BLaER1 (cell line): ENCODE measurements around the gene NFAM1.

Source experiments
- H3K27ac ChIP-seq: shearing (Covaris generic); formaldehyde crosslinking; 2 replicates; pipeline ENCODE4 v1.8.1; 2022
- H3K27me3 ChIP-seq: shearing (Covaris generic); formaldehyde crosslinking; 2 replicates; pipeline ENCODE4 v1.8.1; 2022
- H3K36me3 ChIP-seq: shearing (Covaris generic); formaldehyde crosslinking; 2 replicates; pipeline ENCODE4 v1.8.1; 2022
- H3K4me1 ChIP-seq: shearing (Covaris generic); formaldehyde crosslinking; 2 replicates; pipeline ENCODE4 v1.8.1; 2022
- H3K4me2 ChIP-seq: shearing (Covaris generic); formaldehyde crosslinking; 2 replicates; pipeline ENCODE4 v1.8.1; 2022
- H3K4me3 ChIP-seq: shearing (Covaris generic); formaldehyde crosslinking; 2 replicates; pipeline ENCODE4 v1.8.1; 2022
- H3K9ac ChIP-seq: shearing (Covaris generic); formaldehyde crosslinking; 2 replicates; pipeline ENCODE4 v1.8.1; 2022
- H3K9me3 ChIP-seq: shearing (Covaris generic); formaldehyde crosslinking; 2 replicates; pipeline ENCODE4 v1.8.1; 2022
- H4K20me1 ChIP-seq: shearing (Covaris generic); formaldehyde crosslinking; 2 replicates; pipeline ENCODE4 v1.8.1; 2022
- Cebpa-rat ChIP-seq: shearing (Covaris generic); IDR thresholded peaks from 2 replicates; pipeline ENCODE4 v1.8.1; 2022

Gene NFAM1

DNA sequence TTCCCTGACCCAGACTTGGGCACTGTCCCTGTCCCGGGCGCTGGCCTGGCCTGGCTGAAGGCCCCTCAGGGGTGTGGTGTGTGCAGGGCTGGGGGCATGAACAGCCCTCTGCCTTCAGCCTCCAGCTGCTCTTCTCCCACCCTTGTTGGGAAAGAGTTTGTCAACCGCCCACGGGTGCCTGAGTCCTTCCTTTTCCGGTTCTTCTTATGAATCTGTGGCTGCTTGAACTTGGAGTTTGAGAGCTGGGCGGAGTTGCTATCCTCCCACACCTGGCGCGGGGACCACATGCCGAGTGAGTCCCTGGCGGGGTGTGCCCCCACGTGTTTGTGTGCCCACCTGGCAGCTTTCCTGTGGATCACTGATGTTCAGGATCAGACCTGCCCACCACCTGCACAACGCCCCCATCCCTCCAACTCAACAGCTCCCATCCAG, 13.4 kb downstream of the NFAM1 start:
- no peaks in the 10 kb centered on the region for H3K9me3 ChIP-seq
- peak; percentile 37; the same call in 1 of the 2 replicates for TF ChIP-seq Cebpa-rat
- H3K9ac ChIP-seq: peak overlapping the region; percentile 30; the same call in 1 of the 2 replicates
- H3K27ac ChIP-seq: peak overlapping the region; percentile 71
- peak overlapping the region; percentile 3; the same call in 1 of the 2 replicates for H3K4me3 ChIP-seq
- H3K27me3 ChIP-seq: peaks cover 4% of the 10 kb centered on the region; the same call in 1 of the 2 replicates
- H3K36me3 ChIP-seq: no peaks in the 10 kb centered on the region
- H3K4me2 ChIP-seq: peak overlapping the region; percentile 84
- no peaks in the 10 kb centered on the region for H4K20me1 ChIP-seq
- H3K4me1 ChIP-seq: peaks cover 88% of the 10 kb centered on the region

DNA sequence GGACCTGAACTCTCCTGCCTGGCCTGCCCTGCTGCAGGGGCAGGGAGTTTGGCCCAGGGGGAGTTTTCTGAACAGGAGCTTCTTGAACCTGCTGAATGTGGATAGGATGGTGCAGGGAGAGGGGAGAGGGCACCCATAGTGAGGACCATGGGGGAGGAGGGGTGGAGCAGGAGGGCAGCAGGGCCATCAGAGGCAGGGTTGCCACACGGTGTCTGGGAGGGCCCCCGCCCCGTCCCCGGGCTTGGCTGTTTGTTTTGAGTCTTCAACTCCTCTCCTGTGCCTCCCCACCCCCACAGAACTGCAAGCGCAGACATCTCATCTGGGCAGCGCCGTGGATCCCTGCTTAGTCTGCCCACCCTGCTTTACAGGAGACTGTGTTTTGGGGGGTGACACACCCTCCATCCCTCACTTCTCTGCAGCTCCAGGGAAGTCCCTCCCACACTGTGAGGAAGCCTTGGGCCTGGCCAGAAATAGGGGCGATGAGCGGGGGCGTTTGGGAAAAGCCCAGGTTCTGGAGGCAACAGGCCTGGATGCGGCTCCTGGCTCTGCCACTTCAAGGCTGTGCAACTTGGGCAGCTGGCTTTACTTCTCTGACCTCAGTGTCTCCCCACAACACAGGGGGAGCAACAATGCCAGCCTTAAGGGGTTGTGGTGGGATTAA, 14.4 kb downstream of the NFAM1 start:
- H3K9me3 ChIP-seq: no peaks in the 10 kb centered on the region
- no peaks in the 10 kb centered on the region for H4K20me1 ChIP-seq
- TF ChIP-seq Cebpa-rat: no peak
- no peak overlapping the region for H3K4me3 ChIP-seq
- H3K4me1 ChIP-seq: peaks cover 91% of the 10 kb centered on the region
- H3K27me3 ChIP-seq: peaks cover 4% of the 10 kb centered on the region; the same call in 1 of the 2 replicates
- H3K9ac ChIP-seq: 0 out of 2 replicates have a peak overlapping the region, but pooled peaks have one; percentile 30
- peak overlapping the region; percentile 84 for H3K4me2 ChIP-seq
- H3K27ac ChIP-seq: peak overlapping the region; percentile 71
- H3K36me3 ChIP-seq: no peaks in the 10 kb centered on the region

DNA sequence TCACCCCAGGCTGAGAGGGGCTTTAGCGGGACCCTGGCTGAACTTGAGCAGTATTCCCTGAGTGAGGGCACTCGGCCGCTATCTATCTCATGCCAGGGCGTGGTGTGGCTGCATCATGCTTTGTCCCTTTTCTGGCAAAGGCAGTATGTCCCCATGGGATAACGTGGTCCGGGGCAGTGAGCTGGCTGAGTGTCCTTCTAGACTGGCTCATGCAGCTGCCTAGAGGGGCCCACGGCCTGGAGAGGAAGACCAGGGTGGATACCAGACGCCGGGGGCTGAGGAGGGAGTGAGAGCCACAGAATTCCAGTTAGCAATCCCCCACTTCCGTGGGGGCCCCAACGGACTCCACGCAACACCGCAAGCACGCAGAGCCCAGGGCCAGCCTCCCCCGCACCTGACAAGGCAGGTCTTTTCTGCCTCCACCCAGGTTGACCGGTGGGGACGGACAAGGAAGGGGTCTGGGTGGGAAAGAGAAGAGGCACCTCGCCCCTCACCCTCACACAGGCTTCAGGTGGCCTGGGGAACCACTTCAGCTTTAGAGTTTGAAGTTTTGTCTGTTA, 15.5 kb downstream of the NFAM1 start:
- TF ChIP-seq Cebpa-rat: no peak
- Histone ChIP-seq H3K36me3 (no peaks in the 10 kb centered on the region), H3K27me3 (peaks cover 4% of the 10 kb centered on the region; the same call in 1 of the 2 replicates), H3K4me2 (peak overlapping the region; percentile 84), H3K9me3 (no peaks in the 10 kb centered on the region), H4K20me1 (no peaks in the 10 kb centered on the region), H3K27ac (peak overlapping the region; percentile 71), H3K4me3 (no peak overlapping the region), H3K9ac (0 out of 2 replicates have a peak overlapping the region, but pooled peaks have one; percentile 40), H3K4me1 (peaks cover 84% of the 10 kb centered on the region)

DNA sequence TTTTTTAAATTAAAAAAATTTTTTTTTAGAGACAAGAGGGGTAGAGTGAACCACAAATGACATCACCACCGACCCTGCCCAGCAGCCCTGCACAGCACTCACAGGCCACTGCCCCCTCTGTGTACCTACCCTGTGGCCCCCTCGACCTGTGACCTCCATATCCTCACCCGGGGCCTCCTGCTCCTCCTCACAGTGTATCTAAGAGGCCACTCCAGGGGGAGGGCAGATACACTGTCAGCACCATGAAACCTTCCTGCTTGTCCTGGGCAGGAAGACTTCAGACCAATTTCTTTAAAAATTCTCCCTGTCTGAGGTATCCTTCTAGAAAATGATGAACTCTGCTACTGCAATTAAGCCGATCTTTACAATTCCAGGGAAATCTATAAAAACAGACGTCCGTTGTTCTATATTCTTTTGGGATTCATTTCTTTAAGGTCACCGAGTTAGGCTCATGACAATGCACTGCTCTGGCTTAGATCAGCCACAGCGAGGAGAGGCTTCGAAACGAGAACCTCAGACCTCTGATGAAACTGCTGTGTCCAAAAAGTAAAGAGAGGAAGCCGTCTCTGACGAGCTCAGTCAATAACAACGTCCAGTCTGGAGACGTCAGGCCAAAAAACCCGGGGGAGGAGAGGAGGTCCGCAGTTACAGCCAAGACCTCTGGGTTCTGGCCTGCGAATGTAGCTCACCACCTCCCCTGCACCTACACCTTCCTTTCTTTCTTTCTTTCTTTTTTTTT, 17.5 kb downstream of the NFAM1 start:
- no peaks in the 10 kb centered on the region for H3K9me3 ChIP-seq
- H3K36me3 ChIP-seq: no peaks in the 10 kb centered on the region
- H3K27ac ChIP-seq: no peak overlapping the region
- H3K9ac ChIP-seq: no peak overlapping the region
- H3K4me2 ChIP-seq: peak overlapping the region; percentile 84
- TF ChIP-seq Cebpa-rat: no peak
- H3K4me1 ChIP-seq: peaks cover 65% of the 10 kb centered on the region
- peaks cover 4% of the 10 kb centered on the region; the same call in 1 of the 2 replicates for H3K27me3 ChIP-seq
- no peak overlapping the region for H3K4me3 ChIP-seq
- H4K20me1 ChIP-seq: no peaks in the 10 kb centered on the region

DNA sequence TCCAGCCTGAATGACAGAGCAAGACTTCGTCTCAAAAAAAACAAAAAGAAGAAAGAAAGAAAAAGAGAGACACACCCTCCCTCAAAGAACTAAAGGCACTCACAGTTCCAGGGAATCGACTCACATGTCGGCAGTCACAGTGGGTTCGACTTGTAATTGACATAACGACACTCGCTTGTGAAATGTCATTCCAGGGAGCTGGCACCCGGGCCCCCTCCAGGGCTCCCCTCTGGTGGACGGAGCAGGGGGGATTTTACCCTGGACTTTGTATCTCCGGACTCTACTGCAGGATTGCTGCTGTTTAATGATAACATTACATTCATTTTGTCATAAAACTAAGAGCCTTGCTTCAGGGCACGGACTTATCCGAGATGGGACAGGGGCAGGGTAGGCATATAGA, 18.2 kb downstream of the NFAM1 start:
- Histone ChIP-seq H3K4me3 (no peak overlapping the region), H3K4me2 (no peak overlapping the region), H3K36me3 (no peaks in the 10 kb centered on the region), H3K4me1 (peaks cover 64% of the 10 kb centered on the region), H3K27me3 (peaks cover 4% of the 10 kb centered on the region; the same call in 1 of the 2 replicates), H3K27ac (no peak overlapping the region), H3K9ac (no peak overlapping the region), H3K9me3 (no peaks in the 10 kb centered on the region), H4K20me1 (no peaks in the 10 kb centered on the region)
- no peak for TF ChIP-seq Cebpa-rat

DNA sequence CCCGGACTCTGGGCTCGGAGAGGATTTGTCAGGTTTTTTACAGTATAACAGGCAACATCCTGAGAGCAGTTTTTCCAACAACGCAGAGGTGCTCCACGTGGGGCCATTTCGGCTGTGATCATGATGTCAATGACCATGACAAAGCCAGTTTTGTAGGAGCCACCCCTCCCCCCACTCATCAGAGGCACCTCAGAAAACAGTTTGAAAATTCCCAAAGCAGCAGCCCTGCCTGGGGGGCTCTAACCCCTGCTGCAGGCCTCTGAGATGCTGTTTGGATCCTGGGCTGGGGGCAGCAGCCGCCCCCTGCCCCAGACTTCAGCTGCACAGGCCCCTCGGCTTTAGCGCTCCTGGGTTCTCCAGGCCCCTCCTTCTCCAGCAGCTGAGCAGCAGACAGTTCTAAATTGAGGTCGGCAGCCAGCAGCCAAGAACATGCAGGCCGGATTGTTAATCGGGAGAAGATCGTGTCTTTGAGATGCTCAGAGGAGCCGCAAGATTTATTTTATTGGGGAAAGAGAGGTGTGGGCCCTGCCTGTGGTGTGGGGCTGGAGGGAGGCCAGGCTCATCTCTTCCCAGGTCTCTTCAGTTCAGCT, 19.4 kb downstream of the NFAM1 start:
- H3K36me3 ChIP-seq: no peaks in the 10 kb centered on the region
- no peak overlapping the region; the same call in 1 of the 2 replicates for H3K4me2 ChIP-seq
- no peak overlapping the region for H3K9ac ChIP-seq
- TF ChIP-seq Cebpa-rat: no peak
- no peak overlapping the region for H3K27ac ChIP-seq
- H3K27me3 ChIP-seq: no peaks in the 10 kb centered on the region
- no peaks in the 10 kb centered on the region for H3K9me3 ChIP-seq
- H4K20me1 ChIP-seq: no peaks in the 10 kb centered on the region
- H3K4me1 ChIP-seq: peaks cover 61% of the 10 kb centered on the region
- no peak overlapping the region for H3K4me3 ChIP-seq

DNA sequence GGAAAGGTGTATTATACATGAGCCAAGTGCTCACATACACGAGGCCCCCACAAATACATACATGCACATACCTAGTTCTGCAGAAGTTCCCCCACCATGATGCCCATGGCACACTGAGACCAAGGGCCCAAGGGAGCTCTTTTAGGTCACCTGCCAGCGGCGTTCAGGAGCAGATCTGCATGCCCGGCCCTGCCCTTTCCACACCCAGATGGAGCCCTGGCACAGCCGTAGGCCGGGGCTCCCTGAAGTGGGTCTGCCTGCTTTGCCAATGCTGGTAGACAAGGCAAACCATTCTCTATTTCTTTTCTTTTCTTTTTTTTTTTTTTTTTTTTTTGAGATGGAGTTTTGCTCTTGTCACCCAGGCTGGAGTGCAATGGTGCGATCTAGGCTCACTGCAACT, 21.5 kb downstream of the NFAM1 start:
- H3K9me3 ChIP-seq: no peaks in the 10 kb centered on the region
- no peaks in the 10 kb centered on the region for H4K20me1 ChIP-seq
- no peaks in the 10 kb centered on the region for H3K36me3 ChIP-seq
- H3K27ac ChIP-seq: no peak overlapping the region
- H3K4me3 ChIP-seq: no peak overlapping the region
- no peak overlapping the region for H3K4me2 ChIP-seq
- TF ChIP-seq Cebpa-rat: no peak
- H3K27me3 ChIP-seq: no peaks in the 10 kb centered on the region
- H3K4me1 ChIP-seq: peaks cover 59% of the 10 kb centered on the region
- H3K9ac ChIP-seq: no peak overlapping the region

DNA sequence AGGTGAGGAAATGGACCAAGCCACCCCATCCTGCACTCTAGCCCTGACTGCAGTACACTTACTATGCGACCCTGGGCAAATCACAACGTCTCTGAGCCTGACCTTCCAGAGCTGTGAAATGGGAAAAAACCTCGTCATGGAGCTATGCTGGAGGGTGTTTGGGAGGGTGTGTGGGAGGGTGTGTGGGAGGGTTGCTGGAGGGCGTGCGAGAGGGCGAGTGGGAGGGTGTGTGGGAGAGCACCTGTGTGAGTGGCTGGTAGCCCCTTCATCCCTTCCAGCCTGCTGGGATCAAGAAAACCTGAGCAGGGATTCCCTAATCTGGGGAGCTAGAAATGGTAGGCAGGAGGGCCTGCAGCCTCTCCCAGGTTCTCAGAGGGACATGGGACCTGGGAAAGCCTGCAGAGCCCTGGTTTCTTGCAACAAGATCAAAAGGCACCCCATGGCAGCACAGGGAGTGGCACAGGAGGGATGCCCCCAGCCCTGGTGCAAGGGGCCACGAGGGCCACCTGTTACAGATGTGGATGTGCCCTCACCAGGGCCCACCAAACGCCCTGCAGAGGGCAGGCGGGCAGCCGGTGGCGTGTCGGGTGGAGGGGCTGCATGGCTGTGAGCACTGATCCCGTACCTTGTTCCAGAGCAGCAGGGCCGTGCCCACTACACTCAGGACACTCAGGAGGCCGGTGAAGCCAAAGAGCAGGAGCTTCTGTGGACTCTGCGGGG, 23.2 kb downstream of the NFAM1 start:
- no peaks in the 10 kb centered on the region for H3K27me3 ChIP-seq
- H4K20me1 ChIP-seq: no peaks in the 10 kb centered on the region
- peaks cover 63% of the 10 kb centered on the region for H3K4me1 ChIP-seq
- no peak overlapping the region; the same call in 1 of the 2 replicates for H3K27ac ChIP-seq
- H3K9ac ChIP-seq: no peak overlapping the region
- H3K4me3 ChIP-seq: no peak overlapping the region
- no peaks in the 10 kb centered on the region for H3K36me3 ChIP-seq
- H3K9me3 ChIP-seq: no peaks in the 10 kb centered on the region
- no peak for TF ChIP-seq Cebpa-rat
- H3K4me2 ChIP-seq: peak overlapping the region; percentile 19; the same call in 1 of the 2 replicates

DNA sequence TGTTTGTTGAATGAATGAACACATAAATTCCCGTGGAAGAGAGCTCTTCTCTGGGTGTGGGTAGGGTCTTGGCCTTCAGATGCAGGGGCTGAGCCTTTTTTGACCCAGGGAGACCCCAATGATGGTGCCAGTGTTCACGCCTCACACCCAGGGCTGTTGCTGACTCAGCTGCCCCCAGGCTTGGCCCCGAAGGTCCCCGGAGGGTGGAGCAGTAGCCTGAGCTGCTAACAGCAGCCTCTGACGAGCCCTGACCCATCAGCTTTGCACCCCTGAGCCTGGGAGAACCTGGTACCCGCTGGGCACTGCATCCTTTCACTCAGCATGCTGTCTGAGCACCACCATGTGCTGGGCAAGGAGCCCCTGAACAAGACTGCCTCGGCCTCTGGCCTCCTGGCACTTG, 23.9 kb downstream of the NFAM1 start:
- H3K9ac ChIP-seq: no peak overlapping the region
- no peaks in the 10 kb centered on the region for H3K36me3 ChIP-seq
- H3K4me2 ChIP-seq: peak overlapping the region; percentile 19
- H3K27me3 ChIP-seq: no peaks in the 10 kb centered on the region
- no peaks in the 10 kb centered on the region for H3K9me3 ChIP-seq
- H3K4me3 ChIP-seq: no peak overlapping the region
- H3K4me1 ChIP-seq: peaks cover 68% of the 10 kb centered on the region
- H4K20me1 ChIP-seq: no peaks in the 10 kb centered on the region
- TF ChIP-seq Cebpa-rat: no peak
- no peak overlapping the region for H3K27ac ChIP-seq
